Activated naive CD8-positive, alpha-beta T cell (primary cell): ENCODE data around the gene CFAP58.

Source experiments
- H3K27ac Mint-ChIP-seq: one replicate; pipeline ENCODE4 v1.8.0; 2021; ENCODE audit warnings: mixed read lengths
- H3K27me3 Mint-ChIP-seq: one replicate; pipeline ENCODE4 v1.8.0; 2021; ENCODE audit warnings: mixed read lengths
- H3K36me3 Mint-ChIP-seq: one replicate; pipeline ENCODE4 v1.8.0; 2021; ENCODE audit warnings: mixed read lengths
- H3K4me1 Mint-ChIP-seq: one replicate; pipeline ENCODE4 v1.8.0; 2021; ENCODE audit warnings: low read depth, mixed read lengths
- H3K4me3 Mint-ChIP-seq: one replicate; pipeline ENCODE4 v1.8.0; 2021; ENCODE audit warnings: mild to moderate bottlenecking, mixed read lengths
- H3K9me3 Mint-ChIP-seq: one replicate; pipeline ENCODE4 v1.8.0; 2021; ENCODE audit warnings: low read depth, mixed read lengths

CFAP58 gene

GRCh38 chr10:104353325-104354048 lies at the start of gene CFAP58:
Gene CFAP58 (plus strand): TSS chr10:104353833. CDS start chr10:104353898, 65 bp downstream.
- Mint-ChIP-seq H3K27ac (peak within 1 kb of the TSS; percentile 23), H3K4me1 (peaks cover 18% of the 10 kb centered on the region), H3K36me3 (no peaks in the 10 kb centered on the region), H3K27me3 (no peaks in the 10 kb centered on the region), H3K9me3 (no peaks in the 10 kb centered on the region), H3K4me3 (peak within 1 kb of the TSS; percentile 17)

GRCh38 chr10:104304356-104304745 lies 49.3 kb upstream of the CFAP58 start:
- Mint-ChIP-seq H3K9me3 (no peaks in the 10 kb centered on the region), H3K4me1 (peaks cover 62% of the 10 kb centered on the region), H3K27me3 (no peaks in the 10 kb centered on the region), H3K36me3 (peaks cover 2% of the 10 kb centered on the region), H3K4me3 (no peak overlapping the region), H3K27ac (peak overlapping the region; percentile 16)

GRCh38 chr10:104304927-104305326 lies 48.7 kb upstream of the CFAP58 start:
- peaks cover 2% of the 10 kb centered on the region for H3K36me3 Mint-ChIP-seq
- no peaks in the 10 kb centered on the region for H3K27me3 Mint-ChIP-seq
- H3K27ac Mint-ChIP-seq, result no peak overlapping the region
- H3K4me3 Mint-ChIP-seq, result no peak overlapping the region
- H3K4me1 Mint-ChIP-seq, result peaks cover 65% of the 10 kb centered on the region
- H3K9me3 Mint-ChIP-seq, result no peaks in the 10 kb centered on the region

GRCh38 chr10:104306897-104307296 lies 46.7 kb upstream of the CFAP58 start:
- Mint-ChIP-seq H3K4me1 (peaks cover 57% of the 10 kb centered on the region), H3K36me3 (peaks cover 2% of the 10 kb centered on the region), H3K9me3 (no peaks in the 10 kb centered on the region), H3K27ac (no peak overlapping the region), H3K27me3 (no peaks in the 10 kb centered on the region), H3K4me3 (no peak overlapping the region)

GRCh38 chr10:104307576-104308438 lies 45.8 kb upstream of the CFAP58 start:
- peaks cover 2% of the 10 kb centered on the region for H3K36me3 Mint-ChIP-seq
- H3K4me1 Mint-ChIP-seq, result peaks cover 57% of the 10 kb centered on the region
- no peaks in the 10 kb centered on the region for H3K9me3 Mint-ChIP-seq
- H3K27me3 Mint-ChIP-seq, result no peaks in the 10 kb centered on the region
- peak overlapping the region; percentile 78 for H3K27ac Mint-ChIP-seq
- peak overlapping the region; percentile 65 for H3K4me3 Mint-ChIP-seq

GRCh38 chr10:104308439-104308903 lies 45.2 kb upstream of the CFAP58 start:
- peaks cover 57% of the 10 kb centered on the region for H3K4me1 Mint-ChIP-seq
- no peaks in the 10 kb centered on the region for H3K9me3 Mint-ChIP-seq
- peaks cover 2% of the 10 kb centered on the region for H3K36me3 Mint-ChIP-seq
- H3K4me3 Mint-ChIP-seq, result peak overlapping the region; percentile 65
- H3K27ac Mint-ChIP-seq, result peak overlapping the region; percentile 78
- H3K27me3 Mint-ChIP-seq, result no peaks in the 10 kb centered on the region

GRCh38 chr10:104309980-104310978 lies 43.4 kb upstream of the CFAP58 start:
- peaks cover 50% of the 10 kb centered on the region for H3K4me1 Mint-ChIP-seq
- no peaks in the 10 kb centered on the region for H3K27me3 Mint-ChIP-seq
- no peak overlapping the region for H3K4me3 Mint-ChIP-seq
- peaks cover 2% of the 10 kb centered on the region for H3K36me3 Mint-ChIP-seq
- peak overlapping the region; percentile 34 for H3K27ac Mint-ChIP-seq
- H3K9me3 Mint-ChIP-seq, result no peaks in the 10 kb centered on the region

GRCh38 chr10:104311184-104311720 lies 42.4 kb upstream of the CFAP58 start:
- peaks cover 43% of the 10 kb centered on the region for H3K4me1 Mint-ChIP-seq
- no peaks in the 10 kb centered on the region for H3K27me3 Mint-ChIP-seq
- peaks cover 2% of the 10 kb centered on the region for H3K36me3 Mint-ChIP-seq
- no peak overlapping the region for H3K4me3 Mint-ChIP-seq
- no peaks in the 10 kb centered on the region for H3K9me3 Mint-ChIP-seq
- H3K27ac Mint-ChIP-seq, result no peak overlapping the region

- H3K4me1 Mint-ChIP-seq, result peaks cover 34% of the 10 kb centered on the region
- no peaks in the 10 kb centered on the region for H3K27me3 Mint-ChIP-seq
- H3K9me3 Mint-ChIP-seq, result no peaks in the 10 kb centered on the region
- no peak overlapping the region for H3K27ac Mint-ChIP-seq
- H3K4me3 Mint-ChIP-seq, result no peak overlapping the region
- H3K36me3 Mint-ChIP-seq, result no peaks in the 10 kb centered on the region
Measured at GRCh38 chr10:104314591-104315485, 38.8 kb upstream of the CFAP58 start.

GRCh38 chr10:104315486-104315921 lies 38.1 kb upstream of the CFAP58 start:
- Mint-ChIP-seq H3K27me3 (no peaks in the 10 kb centered on the region), H3K4me3 (no peak overlapping the region), H3K36me3 (no peaks in the 10 kb centered on the region), H3K4me1 (peaks cover 34% of the 10 kb centered on the region), H3K27ac (no peak overlapping the region), H3K9me3 (no peaks in the 10 kb centered on the region)

- H3K36me3 Mint-ChIP-seq, result no peaks in the 10 kb centered on the region
- no peak overlapping the region for H3K27ac Mint-ChIP-seq
- no peak overlapping the region for H3K4me3 Mint-ChIP-seq
- H3K9me3 Mint-ChIP-seq, result no peaks in the 10 kb centered on the region
- H3K4me1 Mint-ChIP-seq, result peaks cover 38% of the 10 kb centered on the region
- H3K27me3 Mint-ChIP-seq, result no peaks in the 10 kb centered on the region
Measured at GRCh38 chr10:104316321-104317099, 37.1 kb upstream of the CFAP58 start.

GRCh38 chr10:104317269-104317710 lies 36.3 kb upstream of the CFAP58 start:
- Mint-ChIP-seq H3K4me3 (no peak overlapping the region), H3K9me3 (no peaks in the 10 kb centered on the region), H3K36me3 (no peaks in the 10 kb centered on the region), H3K4me1 (peaks cover 46% of the 10 kb centered on the region), H3K27me3 (no peaks in the 10 kb centered on the region), H3K27ac (no peak overlapping the region)
